Measurements from ENCODE around the gene SLC35B2. TPM values are rescaled to one million over a fixed set of nuclear protein-coding genes. Genes with fewer than 3 reads are reported as not detected.

The SLC35B2 gene
- total RNA-seq, 4 donors from 2014 or later: 26.2 to 38.5 (median 30.9) TPM

DNA sequence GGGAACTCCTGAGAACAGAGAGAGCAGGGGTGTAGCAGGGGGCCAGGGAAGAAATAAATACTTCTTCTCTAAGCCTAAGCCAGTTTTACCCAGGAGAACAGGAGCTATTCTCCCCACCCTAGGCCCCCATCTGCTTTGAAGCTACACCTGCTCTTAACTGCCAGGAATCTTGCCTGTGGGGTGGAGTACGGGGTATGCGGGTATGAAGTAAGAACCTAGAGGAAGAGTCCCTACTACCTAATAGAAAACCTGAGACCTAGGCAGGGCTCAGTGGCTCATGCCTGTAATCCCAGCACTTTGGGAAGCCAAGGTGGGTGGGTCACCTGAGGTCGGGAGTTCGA, 32.4 kb downstream of the SLC35B2 start:
- 69% methylated on average over 4 of the region's 4 CpGs for WGBS
- no peak for TF ChIP-seq EP300 (IDR thresholded peaks at IDR 0.05)
- TF ChIP-seq, protein P1, sequence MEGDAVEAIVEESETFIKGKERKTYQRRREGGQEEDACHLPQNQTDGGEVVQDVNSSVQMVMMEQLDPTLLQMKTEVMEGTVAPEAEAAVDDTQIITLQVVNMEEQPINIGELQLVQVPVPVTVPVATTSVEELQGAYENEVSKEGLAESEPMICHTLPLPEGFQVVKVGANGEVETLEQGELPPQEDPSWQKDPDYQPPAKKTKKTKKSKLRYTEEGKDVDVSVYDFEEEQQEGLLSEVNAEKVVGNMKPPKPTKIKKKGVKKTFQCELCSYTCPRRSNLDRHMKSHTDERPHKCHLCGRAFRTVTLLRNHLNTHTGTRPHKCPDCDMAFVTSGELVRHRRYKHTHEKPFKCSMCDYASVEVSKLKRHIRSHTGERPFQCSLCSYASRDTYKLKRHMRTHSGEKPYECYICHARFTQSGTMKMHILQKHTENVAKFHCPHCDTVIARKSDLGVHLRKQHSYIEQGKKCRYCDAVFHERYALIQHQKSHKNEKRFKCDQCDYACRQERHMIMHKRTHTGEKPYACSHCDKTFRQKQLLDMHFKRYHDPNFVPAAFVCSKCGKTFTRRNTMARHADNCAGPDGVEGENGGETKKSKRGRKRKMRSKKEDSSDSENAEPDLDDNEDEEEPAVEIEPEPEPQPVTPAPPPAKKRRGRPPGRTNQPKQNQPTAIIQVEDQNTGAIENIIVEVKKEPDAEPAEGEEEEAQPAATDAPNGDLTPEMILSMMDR (IDR thresholded peaks at IDR 0.05): no peak
- TF ChIP-seq POLR2A (IDR thresholded peaks at IDR 0.05): no peak
- no peak for TF ChIP-seq POLR2AphosphoS5 (IDR thresholded peaks at IDR 0.05)
- DNase-seq (ENCODE audit: low spot score in 2 of 2): no peak
- Histone ChIP-seq H3K4me1 (peaks cover 89% of the 10 kb centered on the region), H3K27me3 (no peaks in the 10 kb centered on the region), H3K4me3 (peak overlapping the region; percentile 81), H3K9me3 (no peaks in the 10 kb centered on the region), H3K36me3 (peaks cover 4% of the 10 kb centered on the region), H3K27ac (no peak overlapping the region)

DNA sequence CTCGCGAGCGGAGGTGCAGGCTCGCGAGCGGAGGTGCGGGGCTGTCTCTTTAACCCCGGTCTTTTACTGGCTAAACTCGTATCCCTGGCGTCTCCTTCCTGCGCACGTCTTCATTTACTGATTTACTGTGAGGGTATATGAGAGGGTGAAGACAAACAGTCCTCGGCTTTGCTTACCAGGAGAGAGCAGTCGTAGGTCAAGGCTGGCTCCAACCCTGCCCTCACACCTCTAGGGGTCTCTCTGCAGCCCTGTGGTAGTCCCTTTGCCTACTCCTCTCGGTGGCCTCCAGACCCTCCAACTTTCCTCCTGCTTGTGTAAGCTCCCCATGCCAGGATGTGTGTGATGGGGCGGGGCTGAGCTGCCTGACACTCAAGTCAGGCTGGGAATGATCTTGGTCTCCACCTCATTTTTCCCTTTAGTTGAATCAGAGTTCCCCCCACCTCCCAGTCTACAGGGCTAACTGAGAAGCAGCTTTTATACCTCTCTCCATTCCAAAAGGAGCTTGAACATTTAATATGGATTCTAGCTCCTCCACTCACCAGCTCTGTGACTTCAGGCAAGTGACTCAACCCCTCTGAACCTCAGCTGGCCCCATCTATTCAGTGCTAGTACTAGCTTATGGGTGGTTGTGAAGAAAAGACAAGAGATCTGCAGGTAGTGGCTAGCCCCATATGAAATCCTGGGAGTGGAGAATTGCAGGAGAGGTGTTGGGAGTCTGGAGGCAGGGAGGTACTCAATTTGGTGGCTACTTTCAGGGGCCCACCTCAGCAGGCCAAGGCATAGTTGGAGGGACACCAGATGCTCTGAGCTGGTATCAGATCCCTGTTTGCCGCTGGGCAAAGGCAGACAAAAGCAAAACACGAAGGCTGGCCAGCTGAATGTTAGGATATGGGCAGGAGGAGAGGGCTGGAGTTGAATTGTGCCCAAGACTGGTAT, 33.0 kb downstream of the SLC35B2 start:
- Histone ChIP-seq H3K4me1 (peaks cover 95% of the 10 kb centered on the region), H3K27ac (peak overlapping the region; percentile 92), H3K36me3 (no peaks in the 10 kb centered on the region), H3K9me3 (no peaks in the 10 kb centered on the region), H3K4me3 (peak overlapping the region; percentile 81), H3K27me3 (no peaks in the 10 kb centered on the region)
- WGBS: 20% methylated on average over 9 of the region's 18 CpGs
- TF ChIP-seq POLR2A (IDR thresholded peaks at IDR 0.05) (no peak), POLR2AphosphoS5 (IDR thresholded peaks at IDR 0.05) (no peak)
- TF ChIP-seq, protein P1 (IDR thresholded peaks at IDR 0.05): no peak
- no peak for DNase-seq (ENCODE audit: low spot score in 2 of 2)

DNA sequence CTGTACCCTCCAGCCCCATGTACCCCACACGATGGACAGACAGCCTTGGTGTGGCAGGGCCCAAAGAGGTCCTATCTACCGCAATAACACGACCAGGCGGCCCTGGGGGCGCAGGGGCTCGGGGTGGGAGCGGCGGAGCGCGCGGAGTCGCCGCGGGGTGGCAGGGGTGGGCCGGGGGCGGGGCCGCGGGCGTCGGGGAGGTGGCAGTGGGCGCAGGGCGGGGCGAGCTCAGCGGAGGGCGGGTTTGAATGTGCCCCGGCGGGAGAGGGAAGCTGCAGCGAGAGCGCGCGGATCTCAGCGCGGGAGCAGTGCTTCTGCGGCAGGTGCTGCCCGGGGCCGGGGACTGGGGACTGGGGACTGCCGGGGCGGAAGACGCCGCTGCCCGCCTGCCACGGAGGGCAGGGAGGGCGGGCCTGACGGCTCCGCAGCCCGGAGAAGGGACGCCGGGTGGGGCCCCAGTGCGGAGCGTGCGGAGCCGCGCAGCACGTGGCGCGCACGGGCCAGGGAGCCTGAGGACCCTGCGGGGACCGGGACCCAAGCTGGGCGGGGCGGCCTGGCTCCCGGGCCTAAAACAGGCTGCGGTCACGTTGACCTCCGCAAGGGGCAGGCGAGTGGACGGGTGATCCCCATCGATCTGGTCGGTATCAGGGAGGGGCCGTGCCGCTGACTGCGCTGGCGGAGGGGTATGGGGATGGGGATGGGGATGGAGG, 33.9 kb downstream of the SLC35B2 start, which contains the start of gene SLC29A1:
Gene SLC29A1, plus strand, starts transcription at position 277 of the 710 bp plus-strand sequence. CDS start 3,719 bp downstream, outside the sequence.
- peak within 1 kb of the TSS; percentile 92 for H3K27ac ChIP-seq
- no peaks in the 10 kb centered on the region for H3K27me3 ChIP-seq
- no peaks in the 10 kb centered on the region for H3K9me3 ChIP-seq
- TF ChIP-seq, protein P1 (IDR thresholded peaks at IDR 0.05): no peak
- TF ChIP-seq POLR2AphosphoS5 (IDR thresholded peaks at IDR 0.05) (no peak), POLR2A (IDR thresholded peaks at IDR 0.05) (no peak), EP300 (IDR thresholded peaks at IDR 0.05) (no peak)
- DNase-seq (ENCODE audit: low spot score in 2 of 2): peak in 1 of 2 donors; percentile 83
- H3K36me3 ChIP-seq: no peaks in the 10 kb centered on the region
- H3K4me1 ChIP-seq: peaks cover 98% of the 10 kb centered on the region
- WGBS: 0% methylated on average over 2 of the region's 73 CpGs
- peak within 1 kb of the TSS; percentile 81 for H3K4me3 ChIP-seq

DNA sequence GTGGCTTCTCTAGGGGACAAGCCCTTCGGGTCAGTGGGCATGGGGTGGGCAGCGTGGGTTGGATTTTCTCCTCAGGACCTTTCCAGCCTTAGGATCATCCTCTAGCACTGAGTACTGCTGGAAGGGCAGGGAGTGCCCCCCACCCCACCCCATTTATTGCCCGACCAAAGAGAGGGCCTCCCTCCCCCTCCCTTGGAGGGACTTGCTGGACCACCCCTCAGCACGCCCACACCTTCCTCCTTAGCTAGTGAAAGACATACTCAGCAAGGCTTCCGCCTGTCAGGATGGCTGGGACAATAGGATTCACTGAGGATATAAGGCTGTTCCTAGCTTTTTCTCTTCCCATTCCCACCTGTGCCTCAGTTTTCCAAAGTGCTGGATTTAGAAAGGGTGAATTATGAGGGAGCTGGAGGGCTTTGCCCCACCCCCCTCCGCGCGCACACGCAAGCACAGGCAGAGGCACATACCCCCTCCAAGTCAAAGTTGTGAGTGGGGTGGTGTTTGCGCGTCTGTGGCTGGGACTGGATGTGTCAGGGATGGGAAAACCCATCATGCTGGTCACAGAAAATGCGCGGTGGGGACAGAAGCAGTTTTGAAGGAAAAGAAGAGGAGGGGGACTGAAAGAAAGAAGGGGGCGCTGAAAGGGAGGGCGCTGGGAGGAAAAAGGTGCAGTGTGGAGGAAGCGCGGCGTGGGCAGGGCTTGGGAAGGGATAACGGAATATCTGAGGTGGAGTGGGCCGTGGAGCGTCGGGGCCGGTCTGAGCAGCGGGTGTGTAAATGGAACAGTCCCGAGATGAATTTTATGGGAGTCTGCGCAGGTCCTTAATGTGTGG, 34.6 kb downstream of the SLC35B2 start:
- no peaks in the 10 kb centered on the region for H3K27me3 ChIP-seq
- H3K4me1 ChIP-seq: peaks cover 98% of the 10 kb centered on the region
- H3K4me3 ChIP-seq: peak overlapping the region; percentile 81
- H3K9me3 ChIP-seq: no peaks in the 10 kb centered on the region
- peak overlapping the region; percentile 92 for H3K27ac ChIP-seq
- 18% methylated on average over 26 of the region's 26 CpGs for WGBS
- no peak for TF ChIP-seq POLR2A (IDR thresholded peaks at IDR 0.05)
- TF ChIP-seq, protein P1 (IDR thresholded peaks at IDR 0.05): peak in 1 of 2 donors; percentile 4
- peak in 1 of 3 donors; percentile 14 for TF ChIP-seq POLR2AphosphoS5 (IDR thresholded peaks at IDR 0.05)
- TF ChIP-seq EP300 (IDR thresholded peaks at IDR 0.05): no peak
- no peak for DNase-seq (ENCODE audit: low spot score in 2 of 2)
- H3K36me3 ChIP-seq: no peaks in the 10 kb centered on the region
